ENCODE results near the gene SH3GL3. TPM values are rescaled to one million over a fixed set of nuclear protein-coding genes. Genes with fewer than 3 reads are reported as not detected.

The SH3GL3 gene
- total RNA-seq, 1 donor from 2014 or later: 9.5 TPM

GRCh38 chr15:83626171-83626802, 179.1 kb downstream of the SH3GL3 start:
- DNase-seq: no peak

- DNase-seq: no peak
Observed at GRCh38 chr15:83631534-83631933, 184.4 kb downstream of the SH3GL3 start.

GRCh38 chr15:83643201-83643600, 196.1 kb downstream of the SH3GL3 start:
- DNase-seq: no peak

- DNase-seq: no peak
Observed at GRCh38 chr15:83644439-83644838, 197.3 kb downstream of the SH3GL3 start.

GRCh38 chr15:83650831-83651230, 203.7 kb downstream of the SH3GL3 start:
- no peak for DNase-seq

- no peak for DNase-seq
Observed at GRCh38 chr15:83651541-83651940, 204.4 kb downstream of the SH3GL3 start.

- DNase-seq: no peak
Observed at GRCh38 chr15:83652626-83653204, 205.6 kb downstream of the SH3GL3 start.

- DNase-seq: no peak
Observed at GRCh38 chr15:83653288-83653638, 206.1 kb downstream of the SH3GL3 start.

- peak; percentile 18 for DNase-seq
Observed at GRCh38 chr15:83653639-83654378, 206.7 kb downstream of the SH3GL3 start, which contains the start of gene ADAMTSL3. TSS of gene ADAMTSL3 (plus strand) at chr15:83654123. CDS start at chr15:83655762, 1,639 bp downstream.

GRCh38 chr15:83654379-83655236, 207.5 kb downstream of the SH3GL3 start:
- DNase-seq: peak; percentile 13

- no peak for DNase-seq
Observed at GRCh38 chr15:83655237-83655616, 208.1 kb downstream of the SH3GL3 start.

GRCh38 chr15:83656192-83656591, 209.1 kb downstream of the SH3GL3 start:
- DNase-seq: no peak

GRCh38 chr15:83656943-83657528, 209.9 kb downstream of the SH3GL3 start:
- DNase-seq: no peak

GRCh38 chr15:83657549-83657948, 210.4 kb downstream of the SH3GL3 start:
- DNase-seq: no peak

- DNase-seq: peak; percentile 39
Observed at GRCh38 chr15:83658430-83659416, 211.6 kb downstream of the SH3GL3 start.

GRCh38 chr15:83659417-83659812, 212.3 kb downstream of the SH3GL3 start:
- no peak for DNase-seq

- DNase-seq: peak; percentile 60
Observed at GRCh38 chr15:83665480-83665879, 218.3 kb downstream of the SH3GL3 start.

Data from skin of body (tissue), 2 donors.